OCI-LY3 (cell line): ENCODE data around the gene PLB1.

Source experiments
- H2AFZ ChIP-seq: fragments of 200-600, 300-600 bp; shearing (Covaris generic); 2 replicates; pipeline ENCODE4 v1.6.0; 2014; ENCODE audit warnings: antibody characterized with exemption, low read depth, low read length
- H3K27ac ChIP-seq: fragments of 200-600, 300-600 bp; sonication (generic); 2 replicates; pipeline ENCODE4 v1.5.1; 2014; ENCODE audit warnings: mild to moderate bottlenecking, low read length, moderate library complexity, mixed read lengths
- H3K27me3 ChIP-seq: fragments of 200-600, 300-600 bp; sonication (generic); 2 replicates; pipeline ENCODE4 v1.6.1; 2014; ENCODE audit warnings: low read depth, low read length, mixed read lengths
- H3K36me3 ChIP-seq: fragments of 200-600, 300-600 bp; sonication (generic); replicated peaks from 2 replicates; pipeline ENCODE3; 2014; ENCODE audit warnings: low read depth, low read length, mixed read lengths
- H3K4me1 ChIP-seq: fragments of 300-600, 200-600 bp; sonication (generic); 2 replicates; pipeline ENCODE4 v1.6.1; 2014; ENCODE audit warnings: low read length, mixed read lengths
- H3K4me2 ChIP-seq: fragments of 200-600, 300-600 bp; sonication (generic); 2 replicates; pipeline ENCODE4 v1.6.1; 2014; ENCODE audit warnings: low read length, mixed read lengths
- H3K4me3 ChIP-seq: fragments of 300-600, 200-600 bp; sonication (generic); 2 replicates; pipeline ENCODE4 v1.5.1; 2014; ENCODE audit warnings: antibody characterized with exemption, mild to moderate bottlenecking, low read length, moderate library complexity
- H3K79me2 ChIP-seq: fragments of 300-600, 200-600 bp; shearing (Covaris generic); 2 replicates; pipeline ENCODE4 v1.6.1; 2014; ENCODE audit warnings: mild to moderate bottlenecking, low read length, mixed read lengths
- H3K9ac ChIP-seq: fragments of 300-600, 200-600 bp; shearing (Covaris generic); 2 replicates; pipeline ENCODE4 v1.6.0; 2014; ENCODE audit warnings: mild to moderate bottlenecking, low read length, moderate library complexity
- H3K9me3 ChIP-seq: fragments of 200-600, 300-600 bp; shearing (Covaris generic); 2 replicates; pipeline ENCODE4 v1.6.1; 2014; ENCODE audit warnings: low read length, mixed read lengths; ENCODE audit not compliant: insufficient read depth
- H4K20me1 ChIP-seq: fragments of 200-600, 300-600 bp; sonication (generic); 2 replicates; pipeline ENCODE4 v1.6.1; 2016; ENCODE audit warnings: low read length, mixed read lengths; ENCODE audit not compliant: insufficient read depth
- CTCF ChIP-seq: fragments of 200-600, 300-600 bp; sonication (generic); IDR thresholded peaks from 2 replicates; pipeline ENCODE4 v1.5.1; 2014; ENCODE audit warnings: antibody characterized with exemption, low read length, low read depth
- EZH2phosphoT487 ChIP-seq: fragments of 200-600 bp; shearing (Covaris generic); IDR thresholded peaks from 2 replicates; pipeline ENCODE4 v1.6.1; 2018; ENCODE audit warnings: antibody characterized with exemption, mixed run types, low read depth

The PLB1 gene

DNA sequence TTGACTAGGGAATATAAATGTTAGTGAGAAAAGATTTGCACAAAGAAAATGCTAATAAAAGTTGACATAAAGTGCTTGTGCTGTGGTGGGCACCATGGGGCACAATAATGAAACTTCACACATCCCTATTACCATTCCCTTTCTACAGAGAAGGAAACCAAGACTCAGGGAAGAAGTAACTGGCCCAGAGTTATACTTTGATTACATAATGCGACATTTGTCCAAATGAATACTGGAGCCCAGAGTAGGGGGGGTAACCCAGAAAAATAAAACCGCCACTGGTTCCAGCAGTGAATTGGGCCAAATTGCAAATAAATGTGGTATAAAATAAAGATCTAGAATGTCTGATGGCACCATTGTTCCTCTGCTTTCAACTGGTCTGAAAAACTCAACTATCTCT, 149.7 kb downstream of the PLB1 start:
- Histone ChIP-seq H3K9ac (no peak overlapping the region), H3K4me1 (peaks cover 35% of the 10 kb centered on the region), H3K79me2 (no peaks in the 10 kb centered on the region), H3K4me3 (no peak overlapping the region), H3K4me2 (no peak overlapping the region), H4K20me1 (no peaks in the 10 kb centered on the region), H3K27ac (no peak overlapping the region), H3K27me3 (no peaks in the 10 kb centered on the region), H2AFZ (no peak overlapping the region), H3K9me3 (no peaks in the 10 kb centered on the region), H3K36me3 (no peaks in the 10 kb centered on the region)
- TF ChIP-seq EZH2phosphoT487 (no peak), CTCF (no peak)

DNA sequence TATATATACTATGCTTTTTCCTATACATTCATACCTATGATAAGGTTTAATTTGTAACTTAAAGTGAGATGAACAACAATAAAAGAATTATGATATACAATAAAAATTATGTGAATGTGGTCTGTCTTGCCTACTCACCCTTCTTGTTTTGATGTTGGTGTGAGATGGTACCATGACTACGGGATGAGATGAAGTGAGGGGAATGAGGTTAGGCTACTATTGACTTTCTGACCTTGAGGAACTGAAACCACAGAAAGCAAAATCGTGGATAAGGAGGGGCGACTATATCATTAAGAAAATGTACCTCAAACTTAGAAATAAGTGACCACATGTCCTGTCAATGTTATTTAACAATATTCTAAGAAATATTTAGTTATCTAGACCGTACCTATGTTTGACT, 151.8 kb downstream of the PLB1 start:
- Histone ChIP-seq H3K9ac (no peak overlapping the region), H4K20me1 (no peaks in the 10 kb centered on the region), H2AFZ (no peak overlapping the region), H3K27me3 (no peaks in the 10 kb centered on the region), H3K27ac (no peak overlapping the region), H3K9me3 (no peaks in the 10 kb centered on the region), H3K4me3 (no peak overlapping the region), H3K36me3 (no peaks in the 10 kb centered on the region), H3K79me2 (no peaks in the 10 kb centered on the region), H3K4me2 (peak overlapping the region; percentile 93; the same call in 1 of the 2 replicates), H3K4me1 (peaks cover 53% of the 10 kb centered on the region)
- no peak for TF ChIP-seq CTCF
- no peak for TF ChIP-seq EZH2phosphoT487

- no peak overlapping the region for H2AFZ ChIP-seq
- no peaks in the 10 kb centered on the region for H3K79me2 ChIP-seq
- no peaks in the 10 kb centered on the region for H4K20me1 ChIP-seq
- H3K36me3 ChIP-seq: no peaks in the 10 kb centered on the region
- H3K4me2 ChIP-seq: peak overlapping the region; percentile 93
- H3K27me3 ChIP-seq: no peaks in the 10 kb centered on the region
- no peak overlapping the region for H3K9ac ChIP-seq
- no peaks in the 10 kb centered on the region for H3K9me3 ChIP-seq
- TF ChIP-seq EZH2phosphoT487 (no peak), CTCF (no peak)
- H3K4me1 ChIP-seq: peaks cover 55% of the 10 kb centered on the region
- H3K4me3 ChIP-seq: no peak overlapping the region
- H3K27ac ChIP-seq: peak overlapping the region; percentile 94
These were observed 152.3 kb downstream of the PLB1 start for GRCh38 chr2:28648147-28648546.

GRCh38 chr2:28648671-28649395, 153.0 kb downstream of the PLB1 start:
- Histone ChIP-seq H3K79me2 (no peaks in the 10 kb centered on the region), H2AFZ (peak overlapping the region; percentile 54; the same call in 1 of the 2 replicates), H3K4me1 (peaks cover 59% of the 10 kb centered on the region), H3K9ac (peak overlapping the region; percentile 60), H3K4me3 (peak overlapping the region; percentile 69), H3K4me2 (peak overlapping the region; percentile 93), H3K27me3 (no peaks in the 10 kb centered on the region), H3K9me3 (no peaks in the 10 kb centered on the region), H3K27ac (peak overlapping the region; percentile 94), H4K20me1 (no peaks in the 10 kb centered on the region), H3K36me3 (no peaks in the 10 kb centered on the region)
- TF ChIP-seq EZH2phosphoT487: no peak
- no peak for TF ChIP-seq CTCF
